Measurements from ENCODE around the gene PGAP6.
"Not testable (repeated sequence)": the region's sequence is repeated elsewhere in the genome, so short reads cannot be mapped to it uniquely, and the experiment has no call there.

DNA sequence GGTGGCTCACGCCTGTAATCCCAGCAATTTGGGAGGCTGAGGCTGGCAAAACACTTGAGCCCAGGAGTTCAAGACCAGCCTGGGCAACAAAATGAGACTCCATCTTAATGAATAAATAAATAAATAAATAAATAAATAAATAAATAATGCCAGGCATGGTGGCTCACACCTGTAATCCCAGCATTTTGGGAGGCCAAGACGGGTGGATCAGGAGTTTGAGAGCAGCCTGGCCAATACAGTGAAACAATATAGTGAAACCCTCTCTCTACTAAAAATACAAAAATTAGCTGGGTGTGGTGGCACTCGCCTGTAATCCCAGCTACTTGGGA lies 33.4 kb upstream of the PGAP6 start:
- TF ChIP-seq, protein P1, sequence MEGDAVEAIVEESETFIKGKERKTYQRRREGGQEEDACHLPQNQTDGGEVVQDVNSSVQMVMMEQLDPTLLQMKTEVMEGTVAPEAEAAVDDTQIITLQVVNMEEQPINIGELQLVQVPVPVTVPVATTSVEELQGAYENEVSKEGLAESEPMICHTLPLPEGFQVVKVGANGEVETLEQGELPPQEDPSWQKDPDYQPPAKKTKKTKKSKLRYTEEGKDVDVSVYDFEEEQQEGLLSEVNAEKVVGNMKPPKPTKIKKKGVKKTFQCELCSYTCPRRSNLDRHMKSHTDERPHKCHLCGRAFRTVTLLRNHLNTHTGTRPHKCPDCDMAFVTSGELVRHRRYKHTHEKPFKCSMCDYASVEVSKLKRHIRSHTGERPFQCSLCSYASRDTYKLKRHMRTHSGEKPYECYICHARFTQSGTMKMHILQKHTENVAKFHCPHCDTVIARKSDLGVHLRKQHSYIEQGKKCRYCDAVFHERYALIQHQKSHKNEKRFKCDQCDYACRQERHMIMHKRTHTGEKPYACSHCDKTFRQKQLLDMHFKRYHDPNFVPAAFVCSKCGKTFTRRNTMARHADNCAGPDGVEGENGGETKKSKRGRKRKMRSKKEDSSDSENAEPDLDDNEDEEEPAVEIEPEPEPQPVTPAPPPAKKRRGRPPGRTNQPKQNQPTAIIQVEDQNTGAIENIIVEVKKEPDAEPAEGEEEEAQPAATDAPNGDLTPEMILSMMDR (IDR thresholded peaks at IDR 0.05): not testable (repeated sequence)
- not testable (repeated sequence) for TF ChIP-seq POLR2A (IDR thresholded peaks at IDR 0.05)
